Gastroesophageal sphincter (tissue), 4 donors: ENCODE measurements around the gene KHNYN. TPM values are rescaled to one million over a fixed set of nuclear protein-coding genes. Genes with fewer than 3 reads are reported as not detected.
"Not testable (repeated sequence)": the region's sequence is repeated elsewhere in the genome, so short reads cannot be mapped to it uniquely, and the experiment has no call there.

Experiments
- ATAC-seq: fragments of 150-250 bp; one replicate; pipeline ENCODE4 v1.9.1; 2016; ENCODE audit warnings: mild to moderate bottlenecking, moderate library complexity
- H3K27ac ChIP-seq, 4 donors: fragments of 200-600 bp; sonication (generic) in 3 of 4; 1 replicate in 3 of 4; 2 replicates in 1 of 4; pipeline ENCODE4 v1.5.1; 2016 to 2019
- H3K27me3 ChIP-seq: fragments of 200-600 bp; sonication (generic); one replicate; pipeline ENCODE4 v1.5.1; 2019
- H3K36me3 ChIP-seq, 2 donors: fragments of 200-600 bp; sonication (generic); one replicate each; pipeline ENCODE4 v1.5.1; 2019; ENCODE audit warnings: control low read depth in 1 of 2
- H3K4me1 ChIP-seq, 3 donors: fragments of 200-600 bp; sonication (generic); 1 replicate in 2 of 3; 2 replicates in 1 of 3; pipeline ENCODE4 v1.5.1; 2016 to 2019; ENCODE audit warnings: control low read depth in 2 of 3
- H3K4me3 ChIP-seq, 2 donors: fragments of 200-600 bp; sonication (generic); one replicate each; pipeline ENCODE4 v1.5.1; 2019; ENCODE audit warnings: mild to moderate bottlenecking in 1 of 2, moderate library complexity in 1 of 2
- H3K9me3 ChIP-seq, 3 donors: fragments of 200-600 bp; sonication (generic); one replicate each; pipeline ENCODE4 v1.5.1; 2017 to 2019; ENCODE audit warnings: control low read depth in 2 of 3
- CTCF ChIP-seq, 4 experiments: fragments of 200-600 bp in 2 of 4; fragments of 450-650 bp in 2 of 4; sonication (generic) in 1 of 4; IDR thresholded peaks; one replicate each; pipeline ENCODE4 v1.5.1; 2017 to 2019; ENCODE audit warnings: antibody characterized with exemption in 4 of 4, mild to moderate bottlenecking in 2 of 4, moderate library complexity in 2 of 4
- EP300 ChIP-seq: sonication (generic); formaldehyde crosslinking; IDR thresholded peaks from one replicate; pipeline ENCODE4 v1.6.1; 2017; ENCODE audit warnings: antibody characterized with exemption, mild to moderate bottlenecking
- POLR2A ChIP-seq, 2 donors: fragments of 450-650 bp; IDR thresholded peaks; one replicate each; pipeline ENCODE4 v1.6.1; 2017; ENCODE audit warnings: antibody characterized with exemption in 2 of 2, mild to moderate bottlenecking in 2 of 2, moderate library complexity in 1 of 2
- POLR2AphosphoS5 ChIP-seq: sonication (generic); formaldehyde crosslinking; IDR thresholded peaks from one replicate; pipeline ENCODE4 v1.6.1; 2017; ENCODE audit warnings: antibody characterized with exemption
- WGBS, 2 donors: methylation state at CpG; one replicate each; pipeline ENCODE4 v1.1.5; 2018; ENCODE audit warnings: low coverage in 1 of 2; 5-methylcytosine and 5-hydroxymethylcytosine counted together
- total RNA-seq, 4 donors: library from RNA; depleted of rRNA; stranded (reverse); fragments of >200 nt; gene quantifications; one replicate each; pipeline ENCODE4 v1.1.0, GENCODE V29; 2016

KHNYN gene
- total RNA-seq, 4 donors from 2014 or later = 50.7 to 68.0 (median 61.3) TPM

DNA sequence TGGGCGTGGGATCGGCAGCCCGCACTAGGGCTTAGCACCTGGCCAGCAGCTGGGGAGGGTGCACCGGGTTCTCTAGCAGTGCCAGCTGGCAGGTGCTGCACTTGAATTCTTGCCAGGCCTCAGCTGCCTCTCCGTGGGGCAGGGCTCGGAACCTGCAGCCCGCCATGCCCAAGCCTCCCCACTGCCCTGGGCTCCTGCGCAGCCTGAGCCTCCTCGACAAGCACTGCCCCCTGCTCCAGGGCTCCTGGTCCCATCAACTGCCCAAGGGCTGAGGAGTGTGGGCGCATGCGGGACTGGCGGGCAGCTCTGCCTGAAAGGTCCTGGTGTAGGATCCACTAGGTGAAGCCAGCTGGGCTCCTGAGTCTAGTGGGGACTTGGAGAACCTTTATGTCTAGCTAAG lies 43.5 kb downstream of the KHNYN start:
- WGBS, 2 donors = 72% methylated on average over 3 of the region's 12 CpGs; no CpG with 5 or more reads in 1 of the 2 donors
- no peaks in the 10 kb centered on the region for H3K27me3 ChIP-seq
- no peaks in the 10 kb centered on the region for H3K9me3 ChIP-seq

DNA sequence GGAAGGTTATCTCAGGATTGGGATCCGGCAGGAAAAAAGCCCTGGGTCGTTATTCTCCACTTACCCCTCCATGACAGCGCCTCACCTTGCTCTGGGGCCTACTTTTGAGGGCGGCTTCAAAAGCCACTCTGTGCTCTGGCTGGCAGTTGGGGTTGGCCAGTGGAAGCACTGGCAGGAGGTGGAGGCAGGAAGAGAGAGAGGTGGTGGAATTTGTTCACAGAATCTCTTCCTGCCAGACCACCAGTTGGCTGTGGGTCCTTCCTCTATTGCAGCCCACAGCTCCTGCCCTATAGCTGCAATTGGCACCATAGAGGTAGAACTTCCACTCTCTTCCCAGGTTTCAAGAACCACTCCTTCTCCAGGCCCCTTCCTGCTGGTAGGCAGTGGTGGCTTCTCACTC lies 45.5 kb downstream of the KHNYN start:
- TF ChIP-seq POLR2A (IDR thresholded peaks at IDR 0.05) = no peak
- TF ChIP-seq EP300 = no peak
- TF ChIP-seq CTCF (IDR thresholded peaks at IDR 0.05) = no peak
- no peak for TF ChIP-seq POLR2AphosphoS5
- H3K36me3 ChIP-seq = no peaks in the 10 kb centered on the region

More for the DNA sequence above, 43.5 kb downstream of the KHNYN start:
- Histone ChIP-seq H3K27ac (no peak overlapping the region), H3K4me1 (no peaks in the 10 kb centered on the region), H3K36me3 (no peaks in the 10 kb centered on the region), H3K4me3 (no peak overlapping the region)
- no peak for ATAC-seq
- no peak for TF ChIP-seq CTCF (IDR thresholded peaks at IDR 0.05)
- TF ChIP-seq POLR2AphosphoS5 = no peak

GRCh38 chr14:24479999-24480398 lies 50.2 kb downstream of the KHNYN start:
- H3K27me3 ChIP-seq, H3K36me3 ChIP-seq, H3K4me1 ChIP-seq, H3K9me3 ChIP-seq, H3K4me3 ChIP-seq, ATAC-seq, H3K27ac ChIP-seq: not testable (repeated sequence)
- 0 to 33% methylated on average over 1 of the region's 1 CpG for WGBS, 2 donors

More for the DNA sequence above, 45.5 kb downstream of the KHNYN start:
- Histone ChIP-seq H3K27me3 (no peaks in the 10 kb centered on the region), H3K4me1 (no peaks in the 10 kb centered on the region), H3K4me3 (no peak overlapping the region), H3K9me3 (no peaks in the 10 kb centered on the region), H3K27ac (no peak overlapping the region)
- 83 to 93% methylated on average over 3 to 4 of the region's 4 CpGs for WGBS, 2 donors
- no peak for ATAC-seq

DNA sequence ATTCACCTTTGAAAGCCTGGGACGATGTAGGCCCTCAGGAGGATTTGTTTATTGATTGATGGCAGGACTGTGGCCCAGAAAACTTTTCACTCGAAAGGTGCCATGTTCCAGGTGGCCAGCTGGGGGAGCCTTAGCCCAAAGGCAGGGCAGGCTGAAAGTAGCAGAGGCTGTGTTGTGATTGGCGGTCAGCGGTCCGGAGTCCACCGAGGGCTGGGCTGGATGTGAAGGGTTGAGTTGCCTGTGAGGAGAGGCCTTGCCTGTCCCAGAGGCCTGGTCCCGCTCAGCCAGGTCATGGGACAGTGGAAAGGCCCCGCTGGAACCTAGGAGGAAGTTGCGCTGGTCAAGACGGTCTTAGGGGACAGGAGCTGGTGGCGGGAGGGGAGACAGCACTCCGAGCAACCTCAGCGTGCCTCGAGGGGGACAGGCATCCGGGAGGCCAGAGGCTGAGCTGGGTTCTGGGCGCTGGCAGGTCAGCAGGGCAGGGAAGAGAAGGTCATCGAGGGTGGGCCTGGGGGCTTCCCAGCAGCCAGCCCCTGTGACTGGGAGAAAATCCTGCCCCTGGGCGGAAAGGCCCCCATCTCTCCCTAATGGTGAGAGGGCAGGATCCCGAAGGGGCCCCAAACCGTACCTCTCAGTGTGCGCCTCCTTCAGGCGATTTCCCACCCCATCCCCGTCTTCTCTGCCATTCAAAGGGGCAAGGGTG lies 52.0 kb downstream of the KHNYN start:
- H3K27me3 ChIP-seq = peaks cover 9% of the 10 kb centered on the region
- H3K27ac ChIP-seq = no peak overlapping the region
- WGBS, 2 donors = 0 to 58% methylated on average over 1 to 3 of the region's 23 CpGs
- no peaks in the 10 kb centered on the region for H3K9me3 ChIP-seq
- no peaks in the 10 kb centered on the region for H3K4me1 ChIP-seq
- H3K36me3 ChIP-seq = no peaks in the 10 kb centered on the region
- TF ChIP-seq POLR2AphosphoS5 (no peak), CTCF (IDR thresholded peaks at IDR 0.05) (peak in 3 of 4 experiments; percentile 8 to 26 (median 10)), POLR2A (IDR thresholded peaks at IDR 0.05) (peak in 1 of 2 donors; percentile 16)
- ATAC-seq = no peak
- H3K4me3 ChIP-seq = no peak overlapping the region

- not testable (repeated sequence) for H3K27me3 ChIP-seq, H3K4me1 ChIP-seq, H3K36me3 ChIP-seq, H3K4me3 ChIP-seq, H3K27ac ChIP-seq, H3K9me3 ChIP-seq, ATAC-seq
- 51 to 83% methylated on average over 1 to 2 of the region's 2 CpGs for WGBS, 2 donors
Observed at GRCh38 chr14:24482699-24483303, 53.0 kb downstream of the KHNYN start.

DNA sequence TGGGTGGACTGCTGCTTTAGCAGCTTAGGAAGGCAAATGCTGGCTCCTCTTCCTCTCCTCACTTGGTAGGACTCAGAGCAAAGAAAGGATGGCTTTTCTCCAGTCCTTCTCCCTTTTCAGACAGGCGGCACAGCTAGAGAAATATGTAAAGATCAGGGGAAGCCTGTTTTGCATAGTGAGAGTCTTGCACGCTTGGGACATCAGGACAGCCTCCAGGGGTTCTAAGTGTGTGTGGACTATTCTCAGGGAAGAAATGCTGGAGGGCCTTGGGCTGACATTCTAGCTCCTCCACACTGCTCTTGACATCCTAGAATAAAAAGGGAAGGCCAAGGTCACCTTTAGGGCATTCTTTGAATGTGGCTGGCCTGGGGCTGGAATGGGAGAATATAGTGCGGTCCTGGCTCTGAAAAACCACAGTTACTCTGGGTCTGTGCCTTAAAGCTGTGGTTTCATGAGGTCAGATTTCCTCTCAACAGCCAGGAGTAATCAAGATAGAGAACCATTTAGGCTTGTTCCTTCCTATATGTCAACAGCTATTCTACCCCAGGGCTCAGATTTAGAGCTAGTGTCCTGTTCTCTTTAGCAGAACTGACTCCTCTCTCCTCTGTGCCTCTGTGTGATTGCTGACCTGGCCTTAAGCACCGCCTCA lies 54.0 kb downstream of the KHNYN start:
- 50 to 80% methylated on average over 1 to 2 of the region's 4 CpGs for WGBS, 2 donors
- TF ChIP-seq CTCF (IDR thresholded peaks at IDR 0.05) (no peak), POLR2A (IDR thresholded peaks at IDR 0.05) (no peak), POLR2AphosphoS5 (no peak), EP300 (no peak)
- ATAC-seq = no peak

More for the DNA sequence above, 54.0 kb downstream of the KHNYN start:
- no peak overlapping the region for H3K27ac ChIP-seq
- H3K9me3 ChIP-seq = no peaks in the 10 kb centered on the region
- no peaks in the 10 kb centered on the region for H3K4me1 ChIP-seq
- no peak overlapping the region for H3K4me3 ChIP-seq
- H3K27me3 ChIP-seq = peaks cover 9% of the 10 kb centered on the region
- no peaks in the 10 kb centered on the region for H3K36me3 ChIP-seq
